ENCODE measurements around the gene CSF3.

CSF3 gene, protein sequence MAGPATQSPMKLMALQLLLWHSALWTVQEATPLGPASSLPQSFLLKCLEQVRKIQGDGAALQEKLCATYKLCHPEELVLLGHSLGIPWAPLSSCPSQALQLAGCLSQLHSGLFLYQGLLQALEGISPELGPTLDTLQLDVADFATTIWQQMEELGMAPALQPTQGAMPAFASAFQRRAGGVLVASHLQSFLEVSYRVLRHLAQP

DNA sequence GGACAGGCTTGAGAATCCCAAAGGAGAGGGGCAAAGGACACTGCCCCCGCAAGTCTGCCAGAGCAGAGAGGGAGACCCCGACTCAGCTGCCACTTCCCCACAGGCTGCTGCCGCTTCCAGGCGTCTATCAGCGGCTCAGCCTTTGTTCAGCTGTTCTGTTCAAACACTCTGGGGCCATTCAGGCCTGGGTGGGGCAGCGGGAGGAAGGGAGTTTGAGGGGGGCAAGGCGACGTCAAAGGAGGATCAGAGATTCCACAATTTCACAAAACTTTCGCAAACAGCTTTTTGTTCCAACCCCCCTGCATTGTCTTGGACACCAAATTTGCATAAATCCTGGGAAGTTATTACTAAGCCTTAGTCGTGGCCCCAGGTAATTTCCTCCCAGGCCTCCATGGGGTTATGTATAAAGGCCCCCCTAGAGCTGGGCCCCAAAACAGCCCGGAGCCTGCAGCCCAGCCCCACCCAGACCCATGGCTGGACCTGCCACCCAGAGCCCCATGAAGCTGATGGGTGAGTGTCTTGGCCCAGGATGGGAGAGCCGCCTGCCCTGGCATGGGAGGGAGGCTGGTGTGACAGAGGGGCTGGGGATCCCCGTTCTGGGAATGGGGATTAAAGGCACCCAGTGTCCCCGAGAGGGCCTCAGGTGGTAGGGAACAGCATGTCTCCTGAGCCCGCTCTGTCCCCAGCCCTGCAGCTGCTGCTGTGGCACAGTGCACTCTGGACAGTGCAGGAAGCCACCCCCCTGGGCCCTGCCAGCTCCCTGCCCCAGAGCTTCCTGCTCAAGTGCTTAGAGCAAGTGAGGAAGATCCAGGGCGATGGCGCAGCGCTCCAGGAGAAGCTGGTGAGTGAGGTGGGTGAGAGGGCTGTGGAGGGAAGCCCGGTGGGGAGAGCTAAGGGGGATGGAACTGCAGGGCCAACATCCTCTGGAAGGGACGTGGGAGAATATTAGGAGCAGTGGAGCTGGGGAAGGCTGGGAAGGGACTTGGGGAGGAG is at the start of gene CSF3:
CSF3 (plus strand) TSS at position 436 of the 993 bp plus-strand sequence; CDS start at position 471, 35 bp downstream.
- Mint-ChIP-seq H3K27me3 (no peaks in the 10 kb centered on the region), H3K27ac (no peak within 1 kb of the TSS), H3K4me3 (no peak within 1 kb of the TSS), H3K36me3 (ENCODE audit: low read depth) (peaks cover 5% of the 10 kb centered on the region), H3K4me1 (ENCODE audit: low read depth) (peaks cover 2% of the 10 kb centered on the region), H3K9me3 (no peaks in the 10 kb centered on the region)

DNA sequence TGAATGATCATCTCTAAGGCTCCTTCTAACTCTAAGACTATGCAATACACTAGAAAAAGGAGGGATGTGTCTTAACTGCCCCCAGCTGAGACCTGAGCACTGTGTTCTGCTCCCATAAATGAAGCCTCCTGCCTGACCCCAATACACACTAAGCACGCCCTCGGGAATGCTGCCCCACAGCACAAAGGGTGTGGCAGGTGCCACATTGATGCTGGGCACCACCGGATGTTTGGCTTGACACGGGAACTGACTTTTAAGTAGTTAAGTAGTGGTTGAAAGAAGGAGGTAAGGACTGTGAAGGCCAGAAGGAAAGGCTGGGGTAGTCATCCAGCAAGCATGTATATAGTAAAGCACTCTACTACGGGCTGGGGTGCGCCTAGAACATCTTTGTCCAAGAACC is 48.5 kb upstream of the CSF3 start:
- no peak overlapping the region for H3K27ac Mint-ChIP-seq
- peaks cover 17% of the 10 kb centered on the region for H3K4me1 Mint-ChIP-seq (ENCODE audit: low read depth)
- H3K4me3 Mint-ChIP-seq = no peak overlapping the region

DNA sequence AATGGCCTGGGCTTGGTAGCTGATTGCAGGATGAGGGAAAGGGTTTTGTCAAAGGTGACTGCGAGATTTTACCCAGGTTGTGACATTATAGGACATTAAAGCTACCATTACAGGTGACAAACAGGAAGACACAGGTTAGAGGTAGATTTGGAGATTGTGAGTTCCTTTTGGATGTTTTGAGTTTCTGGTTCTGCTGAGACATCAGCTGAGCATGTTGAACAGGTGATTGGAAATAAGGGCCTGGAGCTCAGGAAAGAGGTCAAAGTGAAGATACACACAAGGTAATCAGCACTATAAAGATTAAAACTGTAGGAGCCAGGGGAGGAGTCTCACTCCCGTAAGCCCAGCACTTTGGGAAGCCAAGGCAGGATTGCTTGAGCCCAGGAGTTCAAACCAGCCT is 46.5 kb upstream of the CSF3 start:
- H3K27me3 Mint-ChIP-seq = peaks cover 14% of the 10 kb centered on the region
- no peak overlapping the region for H3K4me3 Mint-ChIP-seq
- H3K36me3 Mint-ChIP-seq (ENCODE audit: low read depth) = no peaks in the 10 kb centered on the region
- peaks cover 4% of the 10 kb centered on the region for H3K4me1 Mint-ChIP-seq (ENCODE audit: low read depth)
- H3K27ac Mint-ChIP-seq = no peak overlapping the region
- H3K9me3 Mint-ChIP-seq = no peaks in the 10 kb centered on the region

More for the DNA sequence above, 48.5 kb upstream of the CSF3 start:
- peaks cover 8% of the 10 kb centered on the region for H3K27me3 Mint-ChIP-seq
- H3K36me3 Mint-ChIP-seq (ENCODE audit: low read depth) = no peaks in the 10 kb centered on the region
- H3K9me3 Mint-ChIP-seq = no peaks in the 10 kb centered on the region

DNA sequence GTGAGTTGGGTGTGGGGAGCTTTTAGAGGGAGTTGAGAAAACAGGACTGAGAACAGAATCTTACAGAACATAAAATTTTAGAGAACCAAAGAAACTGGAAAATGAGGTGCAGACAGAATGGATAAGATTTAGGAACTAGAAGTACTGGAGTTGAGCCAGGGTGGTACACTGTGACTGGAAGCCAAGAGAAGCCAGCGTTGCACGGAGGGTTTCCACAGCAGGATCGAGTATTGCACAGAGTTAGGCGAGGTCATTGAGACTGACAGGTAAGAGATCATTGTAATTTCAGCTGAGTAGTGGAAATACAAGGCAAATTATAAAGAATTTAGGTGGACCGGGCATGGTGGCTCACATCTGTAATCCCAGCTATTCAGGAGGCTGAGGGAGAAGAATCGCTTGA is 45.9 kb upstream of the CSF3 start:
- H3K27ac Mint-ChIP-seq = no peak overlapping the region
- H3K9me3 Mint-ChIP-seq = no peaks in the 10 kb centered on the region
- no peaks in the 10 kb centered on the region for H3K36me3 Mint-ChIP-seq (ENCODE audit: low read depth)
- H3K27me3 Mint-ChIP-seq = peaks cover 14% of the 10 kb centered on the region
- H3K4me1 Mint-ChIP-seq (ENCODE audit: low read depth) = no peaks in the 10 kb centered on the region
- H3K4me3 Mint-ChIP-seq = no peak overlapping the region

DNA sequence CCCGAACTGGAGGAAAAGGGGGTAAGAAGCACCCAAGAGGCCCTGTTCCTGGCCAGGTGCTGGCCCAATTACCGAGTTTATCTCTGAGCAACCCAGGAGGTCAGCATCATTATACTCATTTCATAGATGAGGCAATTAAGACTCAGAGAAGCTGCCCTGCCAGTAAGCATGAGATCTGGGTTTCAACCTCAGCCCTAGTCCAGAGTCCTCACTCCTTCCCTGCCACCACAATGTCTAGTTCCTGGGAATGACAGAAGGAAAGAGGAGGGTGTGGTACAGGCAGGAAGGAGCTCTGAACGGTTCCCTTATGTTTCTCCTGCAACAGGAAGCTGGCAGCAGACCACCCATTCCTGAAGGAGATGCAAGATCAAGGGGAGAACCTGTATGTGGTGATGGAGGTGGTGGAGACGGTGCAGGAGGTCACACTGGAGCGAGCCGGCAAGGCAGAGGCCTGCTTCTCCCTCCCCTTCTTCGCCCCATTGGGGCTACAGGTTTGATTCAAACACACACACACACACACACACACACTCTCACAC is 45.0 kb upstream of the CSF3 start:
- Mint-ChIP-seq H3K27me3 (peaks cover 14% of the 10 kb centered on the region), H3K4me1 (ENCODE audit: low read depth) (no peaks in the 10 kb centered on the region), H3K36me3 (ENCODE audit: low read depth) (no peaks in the 10 kb centered on the region), H3K27ac (no peak overlapping the region), H3K9me3 (no peaks in the 10 kb centered on the region), H3K4me3 (no peak overlapping the region)

DNA sequence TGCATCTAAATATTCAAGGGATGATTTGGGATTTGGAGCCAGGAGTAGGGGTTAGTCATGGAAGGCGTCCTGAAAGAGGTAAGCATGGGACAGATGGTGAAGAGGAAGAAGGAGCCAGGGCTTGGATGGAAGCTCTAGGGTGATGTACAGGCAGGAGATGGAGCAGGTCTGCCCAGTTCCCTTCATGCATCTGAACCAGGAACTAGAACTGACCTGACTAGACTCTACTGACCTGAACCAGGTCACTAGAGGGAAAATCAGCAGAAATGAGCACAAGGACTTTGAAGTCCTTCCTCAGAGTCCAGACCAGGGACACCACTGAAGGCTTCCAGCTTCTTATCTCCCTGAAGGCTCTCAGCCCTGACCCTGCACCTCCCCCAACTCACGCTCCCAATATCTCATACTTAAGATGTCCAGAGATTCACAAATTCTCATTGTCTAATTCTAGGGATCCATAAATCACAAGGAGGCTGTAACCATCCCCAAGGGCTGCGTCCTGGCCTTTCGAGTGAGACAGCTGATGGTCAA is 44.1 kb upstream of the CSF3 start:
- H3K4me1 Mint-ChIP-seq (ENCODE audit: low read depth) = no peaks in the 10 kb centered on the region
- peaks cover 18% of the 10 kb centered on the region for H3K27me3 Mint-ChIP-seq

DNA sequence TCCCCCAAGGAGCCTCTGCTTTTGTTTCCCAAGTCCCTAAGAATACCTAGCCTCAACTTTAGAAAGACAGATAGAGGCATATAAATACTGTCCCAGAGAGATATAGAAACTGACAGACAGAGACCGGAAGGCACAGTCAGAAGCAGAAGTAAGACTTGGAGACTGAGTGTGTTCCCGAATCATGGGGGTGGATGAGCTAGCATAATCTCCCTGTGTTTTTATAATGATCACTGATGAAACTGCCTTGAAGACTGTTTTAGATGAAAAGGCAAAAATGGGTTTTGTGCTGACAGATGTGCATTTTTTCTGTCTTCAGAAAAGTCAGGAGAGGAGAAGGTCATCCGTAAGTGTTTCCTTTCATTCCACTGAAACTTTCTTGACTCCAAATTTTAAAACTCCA is 43.0 kb upstream of the CSF3 start:
- H3K9me3 Mint-ChIP-seq = no peaks in the 10 kb centered on the region
- no peak overlapping the region for H3K27ac Mint-ChIP-seq
- H3K4me1 Mint-ChIP-seq (ENCODE audit: low read depth) = no peaks in the 10 kb centered on the region
- no peak overlapping the region for H3K4me3 Mint-ChIP-seq
- peaks cover 18% of the 10 kb centered on the region for H3K27me3 Mint-ChIP-seq
- no peaks in the 10 kb centered on the region for H3K36me3 Mint-ChIP-seq (ENCODE audit: low read depth)

More for the DNA sequence above, 44.1 kb upstream of the CSF3 start:
- Mint-ChIP-seq H3K36me3 (ENCODE audit: low read depth) (no peaks in the 10 kb centered on the region), H3K9me3 (no peaks in the 10 kb centered on the region), H3K27ac (no peak overlapping the region), H3K4me3 (no peak overlapping the region)

DNA sequence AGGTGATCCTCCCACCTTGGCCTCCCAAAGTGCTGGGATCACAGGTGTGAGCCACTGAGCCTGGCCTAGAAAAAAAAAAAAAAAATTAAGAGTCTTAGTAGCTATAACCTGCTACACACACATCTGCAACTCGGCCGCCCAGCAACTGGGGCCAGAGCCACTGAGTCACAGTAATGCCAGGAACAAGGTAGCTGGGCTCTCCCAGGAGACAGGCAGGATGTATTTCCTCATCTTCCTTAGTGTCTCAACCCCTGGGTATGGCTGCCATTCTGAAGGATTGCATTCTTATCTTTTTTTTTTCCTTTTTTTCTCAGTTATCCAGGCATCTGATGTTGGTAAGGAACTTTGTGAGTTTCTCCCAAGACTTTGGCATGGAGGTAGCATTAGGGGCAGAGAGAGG is 41.7 kb upstream of the CSF3 start:
- no peak overlapping the region for H3K4me3 Mint-ChIP-seq
- peaks cover 18% of the 10 kb centered on the region for H3K27me3 Mint-ChIP-seq
- H3K27ac Mint-ChIP-seq = no peak overlapping the region
- no peaks in the 10 kb centered on the region for H3K9me3 Mint-ChIP-seq
- H3K4me1 Mint-ChIP-seq (ENCODE audit: low read depth) = no peaks in the 10 kb centered on the region
- H3K36me3 Mint-ChIP-seq (ENCODE audit: low read depth) = no peaks in the 10 kb centered on the region

DNA sequence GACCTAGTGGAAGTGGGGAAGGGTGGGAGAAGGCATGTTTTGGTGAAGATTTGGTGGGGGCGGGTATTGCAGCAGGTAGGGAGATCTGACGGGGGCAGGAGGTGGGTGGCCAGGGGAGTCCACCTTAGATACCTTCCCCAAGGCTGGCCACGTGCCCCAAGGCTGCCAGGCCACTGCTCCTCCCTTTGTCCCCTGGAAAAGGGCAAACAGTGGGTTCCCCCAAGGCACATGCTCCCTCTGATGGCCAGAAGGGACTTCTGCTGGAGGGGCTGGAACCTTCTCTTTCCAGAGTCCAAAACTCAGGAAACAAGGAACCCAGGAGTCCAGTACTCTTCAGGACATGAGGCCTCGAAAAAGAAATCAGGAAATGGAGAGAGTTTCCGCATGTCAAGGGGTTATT is 40.8 kb upstream of the CSF3 start:
- H3K9me3 Mint-ChIP-seq = no peaks in the 10 kb centered on the region
- H3K27ac Mint-ChIP-seq = no peak overlapping the region
- no peaks in the 10 kb centered on the region for H3K36me3 Mint-ChIP-seq (ENCODE audit: low read depth)
- H3K27me3 Mint-ChIP-seq = peaks cover 20% of the 10 kb centered on the region
- no peak overlapping the region for H3K4me3 Mint-ChIP-seq
- H3K4me1 Mint-ChIP-seq (ENCODE audit: low read depth) = peaks cover 3% of the 10 kb centered on the region

DNA sequence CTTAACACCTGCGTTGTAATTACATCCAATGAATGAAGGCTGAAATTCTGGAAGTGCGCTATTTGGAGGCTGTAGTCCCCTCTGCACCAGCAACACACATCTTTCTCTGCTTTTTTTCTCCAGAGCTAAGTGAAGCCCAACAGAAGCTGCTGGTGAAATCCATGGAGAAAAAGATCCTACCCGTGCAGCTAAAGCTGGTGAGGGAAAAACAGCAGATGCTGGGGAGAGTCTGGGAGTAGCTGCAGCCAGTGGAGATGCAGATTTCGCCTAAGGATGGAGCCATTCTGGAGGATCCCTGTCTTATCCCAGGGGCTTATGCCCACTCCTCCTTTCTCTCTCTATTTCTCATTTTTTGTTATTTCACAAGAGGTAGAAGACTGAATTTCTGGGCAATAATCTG is 39.4 kb upstream of the CSF3 start:
- no peak overlapping the region for H3K27ac Mint-ChIP-seq
- H3K36me3 Mint-ChIP-seq (ENCODE audit: low read depth) = no peaks in the 10 kb centered on the region
- H3K9me3 Mint-ChIP-seq = no peaks in the 10 kb centered on the region
- peaks cover 16% of the 10 kb centered on the region for H3K27me3 Mint-ChIP-seq
- peaks cover 12% of the 10 kb centered on the region for H3K4me1 Mint-ChIP-seq (ENCODE audit: low read depth)
- no peak overlapping the region for H3K4me3 Mint-ChIP-seq

DNA sequence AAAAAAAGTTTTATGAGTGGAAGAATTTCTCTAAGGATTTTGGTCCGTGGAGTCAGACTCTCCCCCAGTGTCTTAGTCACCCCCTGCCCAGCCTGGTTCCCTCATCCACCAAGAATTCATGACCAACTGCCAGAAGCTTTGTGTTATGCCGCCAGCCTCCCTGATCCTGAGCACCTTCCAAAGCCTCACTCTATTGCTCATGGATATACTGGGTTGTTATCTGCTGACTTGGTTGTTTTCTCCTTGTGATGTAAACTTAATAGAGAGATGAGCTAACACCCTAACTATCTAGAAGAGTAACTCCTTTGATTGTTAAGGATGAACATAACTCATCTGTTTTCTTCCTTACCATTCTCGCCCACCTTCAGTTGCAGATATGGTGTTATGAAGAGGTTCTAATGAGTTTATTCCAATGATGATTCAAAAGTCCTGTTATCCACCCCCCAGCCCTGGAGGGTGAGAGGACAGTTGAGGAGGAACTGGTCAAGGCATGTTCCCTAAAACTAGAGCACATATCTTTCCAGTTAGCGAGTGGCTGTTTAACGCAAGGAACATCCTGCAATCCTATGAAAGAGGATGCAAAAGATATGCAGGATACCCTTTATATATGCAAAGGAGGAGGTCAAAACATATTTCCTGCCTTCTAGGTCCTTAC is 36.1 kb upstream of the CSF3 start:
- Mint-ChIP-seq H3K36me3 (ENCODE audit: low read depth) (peaks cover 18% of the 10 kb centered on the region), H3K4me1 (ENCODE audit: low read depth) (peaks cover 33% of the 10 kb centered on the region), H3K27ac (no peak overlapping the region), H3K27me3 (peaks cover 9% of the 10 kb centered on the region), H3K9me3 (no peaks in the 10 kb centered on the region), H3K4me3 (peak overlapping the region; percentile 94)

DNA sequence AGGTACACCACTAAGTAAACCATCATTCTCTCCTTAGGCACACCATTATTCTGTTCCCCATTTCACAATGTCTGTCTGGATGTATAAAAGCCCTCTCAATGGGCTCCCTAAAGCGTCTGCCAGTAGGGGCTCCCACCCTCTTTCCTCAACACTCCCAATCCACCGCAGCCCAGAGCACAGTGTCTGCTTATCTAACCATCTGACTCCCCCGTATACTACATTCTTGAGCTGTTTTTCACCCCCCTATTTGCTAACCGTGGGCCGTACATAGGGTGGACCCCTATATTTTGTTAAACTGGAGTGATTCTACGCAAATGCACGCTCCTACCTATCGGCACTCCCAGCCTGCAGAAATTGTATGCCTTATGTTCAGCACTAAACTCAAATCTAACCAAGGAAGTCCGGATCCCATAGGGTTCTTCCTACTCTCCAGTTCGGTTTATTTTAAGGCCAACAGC is 35.3 kb upstream of the CSF3 start:
- H3K4me1 Mint-ChIP-seq (ENCODE audit: low read depth) = peaks cover 38% of the 10 kb centered on the region

DNA sequence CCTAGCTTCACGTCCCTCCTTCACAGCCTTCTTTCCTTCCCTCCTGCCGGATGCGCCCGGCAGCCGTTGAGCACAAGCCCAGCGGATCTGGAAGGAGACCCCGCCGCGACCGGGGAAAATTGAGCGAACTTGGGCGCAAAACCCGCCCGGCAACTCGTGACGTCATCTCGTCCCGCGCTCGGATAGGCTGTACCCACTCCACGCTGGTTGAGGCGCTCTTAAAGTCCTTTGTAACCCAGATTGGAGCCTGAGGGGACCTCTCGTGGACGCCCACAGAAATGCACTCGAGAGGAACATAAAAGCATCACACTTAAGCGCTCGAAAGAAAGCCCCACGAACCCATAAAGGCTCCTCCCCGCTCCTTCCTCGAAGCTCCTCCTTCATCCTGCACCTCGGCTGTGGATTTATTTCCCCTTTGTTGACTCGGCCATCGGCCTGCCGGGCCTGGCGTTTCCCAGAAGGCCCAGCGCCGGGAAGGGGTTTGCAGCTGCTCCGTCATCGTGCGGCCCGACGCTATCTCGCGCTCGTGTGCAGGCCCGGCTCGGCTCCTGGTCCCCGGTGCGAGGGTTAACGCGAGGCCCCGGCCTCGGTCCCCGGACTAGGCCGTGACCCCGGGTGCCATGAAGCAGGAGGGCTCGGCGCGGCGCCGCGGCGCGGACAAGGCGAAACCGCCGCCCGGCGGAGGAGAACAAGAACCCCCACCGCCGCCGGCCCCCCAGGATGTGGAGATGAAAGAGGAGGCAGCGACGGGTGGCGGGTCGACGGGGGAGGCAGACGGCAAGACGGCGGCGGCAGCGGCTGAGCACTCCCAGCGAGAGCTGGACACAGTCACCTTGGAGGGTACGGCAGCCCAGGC is 34.7 kb upstream of the CSF3 start, which contains the start of gene PSMD3:
PSMD3 (plus strand) TSS at position 457 of the 856 bp plus-strand sequence; CDS start at position 621, 164 bp downstream.
- H3K27ac Mint-ChIP-seq = peak within 1 kb of the TSS; percentile 89
- H3K4me1 Mint-ChIP-seq (ENCODE audit: low read depth) = peaks cover 38% of the 10 kb centered on the region
- peak within 1 kb of the TSS; percentile 94 for H3K4me3 Mint-ChIP-seq
- H3K27me3 Mint-ChIP-seq = peaks cover 8% of the 10 kb centered on the region
- H3K9me3 Mint-ChIP-seq = no peaks in the 10 kb centered on the region
- H3K36me3 Mint-ChIP-seq (ENCODE audit: low read depth) = peaks cover 32% of the 10 kb centered on the region

More for the DNA sequence above, 35.3 kb upstream of the CSF3 start:
- peaks cover 26% of the 10 kb centered on the region for H3K36me3 Mint-ChIP-seq (ENCODE audit: low read depth)
- peak overlapping the region; percentile 89 for H3K27ac Mint-ChIP-seq
- no peaks in the 10 kb centered on the region for H3K9me3 Mint-ChIP-seq
- peaks cover 9% of the 10 kb centered on the region for H3K27me3 Mint-ChIP-seq
- peak overlapping the region; percentile 94 for H3K4me3 Mint-ChIP-seq
